Mesendoderm (in vitro differentiated cells): ENCODE data around the gene HUS1B.

Experiments used
- DNase-seq: peaks from one replicate; pipeline ENCODE4 v3.0.0; 2013
- H2AK5ac ChIP-seq: 2 replicates; pipeline ENCODE4 v1.6.1; 2013; ENCODE audit warnings: low read length, inconsistent platforms
- H2BK120ac ChIP-seq: 2 replicates; pipeline ENCODE4 v1.6.1; 2013; ENCODE audit warnings: low read depth, mild to moderate bottlenecking, low read length, moderate library complexity, mixed read lengths
- H2BK15ac ChIP-seq: replicated peaks from 2 replicates; pipeline ENCODE4 v1.6.1; 2013; ENCODE audit warnings: low read depth, mild to moderate bottlenecking, moderate library complexity
- H2BK5ac ChIP-seq: 2 replicates; pipeline ENCODE4 v1.6.1; 2013; ENCODE audit warnings: low read length, inconsistent platforms
- H3K18ac ChIP-seq: 2 replicates; pipeline ENCODE4 v1.6.1; 2013; ENCODE audit warnings: mild to moderate bottlenecking, low read length, mixed read lengths
- H3K23ac ChIP-seq: one replicate; pipeline ENCODE4 v1.6.1; 2013; ENCODE audit warnings: low read length
- H3K27ac ChIP-seq: 2 replicates; pipeline ENCODE4 v1.5.1; 2013; ENCODE audit warnings: low read depth, mild to moderate bottlenecking, inconsistent platforms, low read length, moderate library complexity
- H3K27me3 ChIP-seq: 2 replicates; pipeline ENCODE4 v1.6.1; 2013; ENCODE audit warnings: low read length, control low read depth, mild to moderate bottlenecking, inconsistent platforms; ENCODE audit not compliant: insufficient read depth, poor library complexity
- H3K36me3 ChIP-seq: 2 replicates; pipeline ENCODE4 v1.6.1; 2013; ENCODE audit warnings: low read length, inconsistent platforms; ENCODE audit not compliant: control insufficient read depth, insufficient read depth
- H3K4ac ChIP-seq: one replicate; pipeline ENCODE4 v1.6.1; 2013; ENCODE audit warnings: low read depth, mild to moderate bottlenecking, low read length, moderate library complexity
- H3K4me1 ChIP-seq: 2 replicates; pipeline ENCODE4 v1.6.1; 2013; ENCODE audit warnings: low read depth, low read length, inconsistent platforms; ENCODE audit not compliant: control insufficient read depth
- H3K4me2 ChIP-seq: 2 replicates; pipeline ENCODE4 v1.6.1; 2013; ENCODE audit warnings: low read length
- H3K4me3 ChIP-seq: 2 replicates; pipeline ENCODE4 v1.5.1; 2013; ENCODE audit warnings: mild to moderate bottlenecking, low read length
- H3K56ac ChIP-seq: one replicate; pipeline ENCODE4 v1.6.1; 2013; ENCODE audit warnings: low read length
- H3K79me1 ChIP-seq: 2 replicates; pipeline ENCODE4 v1.6.1; 2013; ENCODE audit warnings: low read length, inconsistent platforms
- H3K79me2 ChIP-seq: 2 replicates; pipeline ENCODE4 v1.6.1; 2013; ENCODE audit warnings: mild to moderate bottlenecking, low read length; ENCODE audit not compliant: control insufficient read depth, insufficient read depth
- H3K9ac ChIP-seq: 2 replicates; pipeline ENCODE4 v1.6.1; 2013; ENCODE audit warnings: low read length, inconsistent platforms
- H4K5ac ChIP-seq: one replicate; pipeline ENCODE4 v1.6.1; 2013; ENCODE audit warnings: low read length
- H4K8ac ChIP-seq: one replicate; pipeline ENCODE4 v1.6.1; 2013; ENCODE audit warnings: low read depth, mild to moderate bottlenecking, control low read depth, low read length, moderate library complexity
- WGBS: extraction: QIAGEN DNeasy Blood & Tissue Kit; methylation state at CpG from one replicate; pipeline ENCODE4 v1.1.7; 2013; ENCODE audit warnings: low lambda C conversion rate, missing lambda C conversion rate; ENCODE audit not compliant: insufficient coverage; ENCODE audit errors: extremely low coverage; 5-methylcytosine and 5-hydroxymethylcytosine counted together

HUS1B gene

DNA sequence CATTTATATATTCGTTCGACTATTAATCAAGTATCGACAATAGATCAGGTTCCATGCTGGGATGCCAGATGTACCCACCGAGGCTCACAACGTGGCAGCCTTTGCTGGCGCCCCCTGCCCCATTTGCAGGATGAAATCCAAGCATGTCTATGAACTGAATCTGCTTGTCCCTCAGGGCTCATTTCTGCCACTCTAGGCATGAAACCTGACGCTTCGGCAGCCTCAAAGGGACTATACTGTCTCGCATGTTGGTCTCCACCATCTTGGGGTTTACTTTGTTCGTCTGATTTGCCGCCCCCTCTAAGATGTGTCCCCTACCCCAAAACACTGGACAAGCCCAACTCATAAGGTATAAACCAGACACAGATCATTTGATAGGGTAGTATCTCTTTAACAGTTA lies 36.7 kb downstream of the HUS1B start:
- H3K56ac ChIP-seq = no peak overlapping the region
- no CpG with 5 or more reads among the region's 11 CpGs for WGBS
- no peak overlapping the region for H2AK5ac ChIP-seq
- H3K4me1 ChIP-seq = no peaks in the 10 kb centered on the region
- H3K4me3 ChIP-seq = no peak overlapping the region
- H3K27ac ChIP-seq = no peak overlapping the region
- no peak overlapping the region for H4K8ac ChIP-seq
- H3K9ac ChIP-seq = no peak overlapping the region
- no peak overlapping the region for H4K5ac ChIP-seq
- H2BK5ac ChIP-seq = no peak overlapping the region
- no peak overlapping the region for H2BK120ac ChIP-seq
- no peaks in the 10 kb centered on the region for H3K79me2 ChIP-seq
- H3K27me3 ChIP-seq = no peaks in the 10 kb centered on the region
- H3K79me1 ChIP-seq = no peaks in the 10 kb centered on the region
- no peak overlapping the region for H3K23ac ChIP-seq
- no peak overlapping the region for H3K18ac ChIP-seq
- no peaks in the 10 kb centered on the region for H3K36me3 ChIP-seq
- H3K4me2 ChIP-seq = no peak overlapping the region
- DNase-seq = no peak
- H2BK15ac ChIP-seq = no peak overlapping the region
- H3K4ac ChIP-seq = no peak overlapping the region

GRCh38 chr6:617456-618100 lies 39.3 kb downstream of the HUS1B start:
- Histone ChIP-seq H3K27ac (no peak overlapping the region), H3K79me1 (no peaks in the 10 kb centered on the region)
- WGBS = no CpG with 5 or more reads among the region's 11 CpGs

DNA sequence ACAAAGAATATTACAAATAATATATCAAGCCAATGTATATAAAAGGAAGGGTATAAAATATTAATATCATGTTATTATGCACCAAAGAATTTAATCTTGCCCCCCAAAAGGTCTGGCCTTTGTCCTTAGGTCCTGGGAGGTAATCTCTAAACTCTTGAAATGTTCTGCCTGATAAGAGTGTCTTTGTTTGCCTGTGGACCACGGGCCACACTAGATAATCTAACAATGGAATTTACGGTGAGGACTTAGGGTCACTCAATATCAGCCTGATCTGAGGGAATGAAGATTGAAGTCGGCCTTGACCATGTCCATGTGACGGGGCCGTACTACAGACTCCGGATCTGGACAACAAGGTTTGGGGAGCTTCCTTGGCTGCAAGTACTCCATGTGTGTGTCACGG lies 42.9 kb downstream of the HUS1B start:
- no CpG with 5 or more reads among the region's 7 CpGs for WGBS
- Histone ChIP-seq H2BK15ac (no peak overlapping the region), H3K4ac (no peak overlapping the region), H3K36me3 (no peaks in the 10 kb centered on the region), H3K79me2 (no peaks in the 10 kb centered on the region), H3K4me2 (no peak overlapping the region), H4K5ac (no peak overlapping the region), H2BK120ac (no peak overlapping the region), H3K23ac (no peak overlapping the region), H3K27me3 (no peaks in the 10 kb centered on the region), H3K9ac (no peak overlapping the region), H4K8ac (no peak overlapping the region), H3K4me3 (no peak overlapping the region), H2BK5ac (peak overlapping the region; percentile 59), H3K79me1 (no peaks in the 10 kb centered on the region), H3K56ac (no peak overlapping the region), H3K27ac (no peak overlapping the region), H2AK5ac (no peak overlapping the region), H3K4me1 (no peaks in the 10 kb centered on the region), H3K18ac (no peak overlapping the region)
- DNase-seq = peak; percentile 67

More at GRCh38 chr6:617456-618100, 39.3 kb downstream of the HUS1B start:
- Histone ChIP-seq H3K4ac (no peak overlapping the region), H4K5ac (no peak overlapping the region), H3K23ac (no peak overlapping the region), H3K4me1 (no peaks in the 10 kb centered on the region), H2BK120ac (no peak overlapping the region), H2BK5ac (no peak overlapping the region), H2BK15ac (no peak overlapping the region), H3K9ac (no peak overlapping the region), H3K36me3 (no peaks in the 10 kb centered on the region), H3K79me2 (no peaks in the 10 kb centered on the region), H3K4me2 (no peak overlapping the region), H3K4me3 (no peak overlapping the region), H2AK5ac (no peak overlapping the region), H3K18ac (no peak overlapping the region), H3K56ac (no peak overlapping the region), H3K27me3 (no peaks in the 10 kb centered on the region), H4K8ac (no peak overlapping the region)
- DNase-seq = peak; percentile 65

DNA sequence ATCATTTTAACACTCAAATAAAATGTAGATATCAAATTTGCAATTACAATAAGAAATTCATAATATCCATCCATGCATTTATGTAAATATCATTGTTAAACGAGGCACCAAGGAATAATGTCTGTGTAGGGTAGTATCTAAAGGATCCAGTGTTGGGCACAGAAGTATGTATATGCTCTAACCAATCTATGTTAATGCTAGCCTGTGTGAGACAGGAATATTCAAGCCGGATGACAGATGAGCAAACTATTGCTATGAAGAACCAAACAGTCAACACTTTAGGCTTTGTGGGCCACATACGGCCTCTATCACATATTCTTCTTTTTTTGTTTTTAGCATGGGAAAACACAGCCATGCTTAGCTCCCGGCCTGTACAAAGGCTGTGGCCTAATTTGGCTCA lies 45.0 kb downstream of the HUS1B start:
- Histone ChIP-seq H2BK15ac (no peak overlapping the region), H3K36me3 (no peaks in the 10 kb centered on the region), H3K27ac (no peak overlapping the region), H3K9ac (no peak overlapping the region), H4K8ac (no peak overlapping the region), H4K5ac (no peak overlapping the region), H3K4ac (no peak overlapping the region), H2BK120ac (no peak overlapping the region), H3K4me3 (no peak overlapping the region), H3K56ac (no peak overlapping the region), H2BK5ac (no peak overlapping the region), H3K27me3 (no peaks in the 10 kb centered on the region), H3K4me1 (no peaks in the 10 kb centered on the region), H3K4me2 (no peak overlapping the region), H3K18ac (no peak overlapping the region), H3K79me1 (no peaks in the 10 kb centered on the region), H2AK5ac (no peak overlapping the region), H3K79me2 (no peaks in the 10 kb centered on the region), H3K23ac (no peak overlapping the region)
- no CpG with 5 or more reads among the region's 4 CpGs for WGBS
- DNase-seq = no peak

- Histone ChIP-seq H2BK5ac (no peak overlapping the region), H3K4me2 (no peak overlapping the region), H3K56ac (no peak overlapping the region), H3K4me3 (no peak overlapping the region), H4K5ac (no peak overlapping the region), H2AK5ac (no peak overlapping the region), H2BK15ac (no peak overlapping the region), H3K4ac (no peak overlapping the region), H3K4me1 (no peaks in the 10 kb centered on the region), H4K8ac (no peak overlapping the region), H3K79me1 (no peaks in the 10 kb centered on the region), H3K23ac (peak overlapping the region; percentile 45), H3K27me3 (no peaks in the 10 kb centered on the region), H2BK120ac (no peak overlapping the region), H3K27ac (no peak overlapping the region), H3K79me2 (no peaks in the 10 kb centered on the region), H3K18ac (no peak overlapping the region), H3K36me3 (no peaks in the 10 kb centered on the region), H3K9ac (no peak overlapping the region)
- DNase-seq = no peak
- no CpG with 5 or more reads among the region's 2 CpGs for WGBS
These were observed 46.0 kb downstream of the HUS1B start for GRCh38 chr6:610882-611281.

DNA sequence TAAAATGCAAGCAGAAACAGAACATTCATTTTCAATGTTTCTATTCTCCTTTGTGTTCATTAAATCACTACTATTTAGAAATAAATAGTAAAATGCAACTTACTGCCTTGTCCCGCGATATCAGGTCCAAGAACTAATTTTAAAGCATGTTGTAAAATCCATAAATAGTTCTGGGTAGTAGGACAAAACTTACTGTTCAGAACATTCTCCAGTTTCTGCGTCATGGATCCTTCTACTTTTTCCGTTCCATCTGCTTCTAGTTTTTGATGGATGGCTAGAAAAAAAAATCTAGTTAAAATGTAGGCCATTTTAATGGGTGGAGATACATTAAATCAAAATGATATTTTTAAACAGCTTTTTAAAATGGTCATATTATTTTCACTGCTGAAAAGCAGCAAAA lies 47.0 kb downstream of the HUS1B start:
- Histone ChIP-seq H3K4ac (no peak overlapping the region), H3K4me2 (no peak overlapping the region), H3K4me3 (no peak overlapping the region), H2BK120ac (no peak overlapping the region), H3K56ac (no peak overlapping the region), H4K8ac (no peak overlapping the region), H3K79me1 (no peaks in the 10 kb centered on the region), H3K27ac (no peak overlapping the region), H3K4me1 (no peaks in the 10 kb centered on the region), H3K27me3 (no peaks in the 10 kb centered on the region), H3K36me3 (no peaks in the 10 kb centered on the region), H2AK5ac (no peak overlapping the region), H2BK15ac (no peak overlapping the region), H3K18ac (no peak overlapping the region), H2BK5ac (no peak overlapping the region), H4K5ac (no peak overlapping the region), H3K23ac (no peak overlapping the region), H3K79me2 (no peaks in the 10 kb centered on the region), H3K9ac (no peak overlapping the region)
- DNase-seq = no peak
- no CpG with 5 or more reads among the region's 4 CpGs for WGBS
